Effector CD8-positive, alpha-beta T cell (primary cell): ENCODE measurements around the gene MTIF3.
"Not testable (repeated sequence)": the region's sequence is repeated elsewhere in the genome, so short reads cannot be mapped to it uniquely, and the experiment has no call there.

ENCODE experiments used
- DNase-seq: peaks from one replicate; lab custom pipeline; 2025; lab: John Stamatoyannopoulos, UW

The MTIF3 gene

GRCh38 chr13:27415116-27415515, 35.2 kb downstream of the MTIF3 start:
- no peak for DNase-seq

DNA sequence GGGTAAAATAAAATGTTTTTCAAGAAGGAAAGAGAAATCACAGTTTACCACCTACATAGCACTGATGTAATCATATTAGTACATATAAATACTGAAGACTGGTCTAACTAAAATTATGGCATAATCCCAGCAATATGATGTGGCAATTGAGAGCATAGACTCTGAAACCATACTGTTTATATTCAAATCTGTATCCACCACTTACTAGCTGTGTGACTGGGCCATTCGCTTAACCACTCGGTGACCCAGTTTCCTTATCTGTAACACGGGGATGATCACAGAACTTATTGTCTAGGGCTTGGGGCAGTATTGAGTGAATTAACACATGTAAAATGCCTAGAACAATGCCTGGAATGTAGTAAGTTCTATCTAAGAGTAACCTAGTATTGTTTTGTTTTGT, 39.0 kb downstream of the MTIF3 start:
- DNase-seq, result no peak

DNA sequence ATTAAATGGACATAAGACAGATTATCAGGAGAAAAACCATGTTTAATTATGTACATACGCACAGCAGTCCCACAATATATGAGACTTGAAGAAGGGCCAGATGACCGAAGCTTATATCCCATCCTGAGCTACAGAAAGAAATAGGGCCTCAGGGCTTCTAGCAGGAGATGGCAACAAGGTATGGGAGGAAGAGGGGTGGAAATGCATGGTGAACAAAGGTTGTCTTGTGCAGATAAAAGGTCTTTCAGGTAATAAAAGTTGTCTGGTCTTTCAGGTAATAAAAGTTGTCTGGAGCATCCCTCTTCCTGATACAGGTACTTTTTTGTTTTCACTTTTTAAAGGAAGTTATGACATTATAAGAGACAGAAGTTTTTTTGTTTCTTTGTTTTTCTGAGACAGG, 41.4 kb downstream of the MTIF3 start:
- no peak for DNase-seq

GRCh38 chr13:27408074-27408473, 42.3 kb downstream of the MTIF3 start:
- no peak for DNase-seq

DNA sequence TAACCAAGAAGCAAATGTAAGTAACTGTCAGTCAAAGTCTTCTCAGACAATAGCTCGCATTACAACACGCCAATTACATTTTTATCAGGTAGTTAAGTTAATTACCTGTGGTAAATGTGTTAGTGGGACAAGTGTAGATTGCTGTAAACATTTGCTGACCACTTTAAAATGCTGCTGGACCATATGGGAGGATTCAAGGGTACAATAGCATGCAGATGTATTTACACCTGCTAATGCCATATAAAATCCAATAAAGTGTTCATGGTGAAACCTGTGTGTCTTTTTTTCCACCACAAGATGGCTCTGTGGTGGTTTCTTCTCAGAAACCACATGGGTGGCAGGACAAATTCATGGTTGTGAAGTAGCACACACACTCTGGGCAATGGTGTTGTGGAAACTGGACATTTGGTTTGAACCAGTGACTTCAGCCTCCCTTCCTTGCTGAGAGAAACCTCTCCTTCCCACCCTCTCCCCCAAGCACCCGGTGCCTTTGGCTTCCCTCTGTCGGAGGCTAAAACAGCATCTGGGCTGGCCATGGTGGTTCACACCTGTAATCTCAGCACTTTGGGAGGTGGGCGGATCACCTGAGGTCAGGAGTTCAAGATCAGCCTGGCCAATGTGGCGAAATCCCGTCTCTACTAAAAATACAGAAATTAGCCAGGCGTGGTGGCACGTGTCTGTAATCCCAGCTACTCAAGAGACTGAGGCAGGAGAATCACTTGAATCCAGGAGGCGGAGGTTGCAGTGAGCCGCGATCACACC, 44.0 kb downstream of the MTIF3 start:
- no peak for DNase-seq

GRCh38 chr13:27405546-27406134, 44.7 kb downstream of the MTIF3 start:
- no peak for DNase-seq

DNA sequence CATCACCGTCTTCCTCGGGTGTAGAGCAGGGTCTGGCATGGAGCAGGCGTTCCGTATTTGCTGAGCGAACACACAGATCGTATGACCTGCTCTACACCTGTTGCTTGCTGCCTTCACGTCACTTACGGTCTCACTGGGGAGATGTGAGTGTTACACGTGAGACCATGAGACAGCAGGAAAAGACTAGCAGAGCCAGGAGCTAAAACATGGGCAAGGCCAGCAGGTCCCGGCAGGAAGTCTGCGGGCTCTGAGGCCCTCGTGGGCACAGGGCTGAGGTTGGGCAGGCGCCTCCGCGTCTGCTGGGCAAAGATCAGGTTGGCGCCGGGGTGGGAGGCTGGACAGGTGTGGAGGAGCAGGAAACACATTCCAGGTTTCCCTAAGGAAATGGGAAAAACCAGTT, 45.7 kb downstream of the MTIF3 start:
- DNase-seq, result no peak

GRCh38 chr13:27403727-27404385, 46.5 kb downstream of the MTIF3 start:
- DNase-seq, result no peak

GRCh38 chr13:27403203-27403678, 47.1 kb downstream of the MTIF3 start:
- no peak for DNase-seq

DNA sequence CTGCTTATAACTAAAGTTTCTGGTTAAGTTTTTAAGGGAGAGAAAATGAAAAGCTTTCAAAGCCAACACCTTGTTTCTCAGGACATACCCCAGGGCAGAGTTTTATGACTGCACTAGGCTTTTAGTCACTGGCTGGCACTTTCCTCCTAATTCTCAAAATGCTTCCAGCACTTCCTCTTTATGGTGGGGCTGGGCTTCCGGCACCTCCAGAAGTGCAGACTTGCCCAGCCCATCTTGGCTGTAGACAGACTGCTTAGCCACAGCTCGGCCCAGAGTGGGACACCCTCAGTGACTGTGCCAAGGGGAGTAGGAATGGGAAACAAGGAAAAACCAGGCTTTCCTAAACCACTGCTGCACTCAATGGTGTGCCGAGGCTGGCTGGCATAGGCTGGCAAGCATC, 49.2 kb downstream of the MTIF3 start:
- no peak for DNase-seq

- DNase-seq, result not testable (repeated sequence)
These were observed 50.0 kb downstream of the MTIF3 start for GRCh38 chr13:27400405-27400804.

- DNase-seq, result no peak
These were observed 52.0 kb downstream of the MTIF3 start for GRCh38 chr13:27398360-27398759.

DNA sequence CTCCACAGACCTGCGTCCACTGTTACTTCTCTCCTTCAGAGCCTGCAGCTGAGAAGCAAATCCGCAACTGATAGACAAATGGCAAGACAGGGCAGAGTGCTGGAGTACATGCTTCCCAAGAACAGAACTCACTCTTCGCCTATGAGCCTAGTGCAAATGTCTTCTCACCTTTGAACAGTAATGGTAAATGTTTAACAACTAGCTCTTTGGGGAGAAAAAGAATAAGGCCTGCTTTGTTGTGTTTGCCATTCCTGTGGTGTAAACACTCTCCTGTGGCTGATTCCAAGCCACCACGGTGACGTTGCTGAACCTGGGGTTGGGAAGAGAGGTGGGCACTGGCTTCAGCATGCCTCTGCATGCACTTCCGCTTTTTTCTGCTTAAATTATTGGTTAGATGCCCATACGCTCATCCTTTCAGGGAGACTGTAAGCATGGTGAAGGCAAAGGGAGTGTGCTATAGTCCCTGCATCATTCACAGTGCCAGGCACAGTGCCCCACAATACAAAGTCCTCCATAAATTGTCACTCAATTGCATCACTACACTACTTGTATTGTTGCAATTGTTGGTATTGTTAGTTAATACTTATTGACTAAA, 54.0 kb downstream of the MTIF3 start:
- no peak for DNase-seq

GRCh38 chr13:27395007-27395510, 55.3 kb downstream of the MTIF3 start:
- no peak for DNase-seq

DNA sequence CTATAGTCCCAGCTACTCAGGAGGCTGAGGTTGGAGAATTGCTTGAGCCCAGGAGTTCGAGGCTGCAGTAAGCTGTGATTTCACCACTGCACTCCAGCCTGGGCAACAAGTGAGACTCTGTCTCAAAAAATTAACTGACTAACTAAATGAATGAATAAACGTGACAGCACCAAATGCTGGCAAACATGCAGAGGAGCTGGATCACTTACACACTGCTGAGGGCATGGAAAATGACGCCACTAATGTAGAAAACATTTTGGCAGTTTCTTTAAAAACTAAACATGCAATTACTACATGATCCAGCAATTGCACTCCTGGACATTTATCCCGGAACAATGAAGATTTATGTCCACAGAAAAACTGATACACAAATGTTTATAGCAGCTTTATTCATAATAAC, 57.3 kb downstream of the MTIF3 start:
- no peak for DNase-seq

GRCh38 chr13:27391471-27391870, 58.9 kb downstream of the MTIF3 start:
- no peak for DNase-seq

DNA sequence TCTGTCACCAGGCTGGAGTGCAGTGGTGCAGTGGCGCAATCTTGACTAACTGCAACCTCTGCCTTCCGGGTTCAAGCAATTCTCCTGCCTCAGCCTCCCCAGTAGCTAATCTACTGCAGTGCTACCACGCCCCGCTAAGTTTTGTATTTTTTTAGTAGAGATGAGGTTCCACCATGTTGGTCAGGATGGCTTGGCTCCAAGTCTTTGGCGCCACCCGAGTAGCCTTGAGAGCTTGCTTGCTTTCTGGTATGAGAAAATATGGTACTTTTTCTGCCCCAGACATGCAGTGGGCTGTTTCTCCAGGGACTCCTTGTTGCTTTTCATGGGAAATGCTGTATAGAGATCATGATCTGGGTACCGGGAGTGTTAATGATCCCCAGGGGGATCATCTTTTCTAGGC, 60.5 kb downstream of the MTIF3 start:
- no peak for DNase-seq

GRCh38 chr13:27388241-27388640, 62.1 kb downstream of the MTIF3 start:
- no peak for DNase-seq
